Epithelial cell of esophagus (primary cell): ENCODE measurements around the gene TRAPPC12.
A peak's percentile ranks its signal among the peaks of the same experiment; 100 is the strongest.

Source experiments
- DNase-seq: peaks from one replicate; pipeline ENCODE4 v3.0.0; 2010; ENCODE audit warnings: low read depth
- H3K4me3 ChIP-seq: 2 replicates; pipeline ENCODE4 v1.5.1; 2011; ENCODE audit warnings: mild to moderate bottlenecking, low read length, control low read depth
- CTCF ChIP-seq: IDR thresholded peaks from 2 replicates; pipeline ENCODE4 v1.5.1; 2011; ENCODE audit warnings: low read depth, mild to moderate bottlenecking, low read length, control low read depth, inconsistent platforms; ENCODE audit not compliant: insufficient read depth; ENCODE audit errors: missing control alignments

Gene TRAPPC12

GRCh38 chr2:3424171-3424795 lies 44.8 kb downstream of the TRAPPC12 start:
- no peak overlapping the region for H3K4me3 ChIP-seq
- DNase-seq: no peak
- TF ChIP-seq CTCF: no peak

- no peak for DNase-seq
- TF ChIP-seq CTCF: no peak
- no peak overlapping the region for H3K4me3 ChIP-seq
Measured at GRCh38 chr2:3426615-3427014, 47.1 kb downstream of the TRAPPC12 start.

DNA sequence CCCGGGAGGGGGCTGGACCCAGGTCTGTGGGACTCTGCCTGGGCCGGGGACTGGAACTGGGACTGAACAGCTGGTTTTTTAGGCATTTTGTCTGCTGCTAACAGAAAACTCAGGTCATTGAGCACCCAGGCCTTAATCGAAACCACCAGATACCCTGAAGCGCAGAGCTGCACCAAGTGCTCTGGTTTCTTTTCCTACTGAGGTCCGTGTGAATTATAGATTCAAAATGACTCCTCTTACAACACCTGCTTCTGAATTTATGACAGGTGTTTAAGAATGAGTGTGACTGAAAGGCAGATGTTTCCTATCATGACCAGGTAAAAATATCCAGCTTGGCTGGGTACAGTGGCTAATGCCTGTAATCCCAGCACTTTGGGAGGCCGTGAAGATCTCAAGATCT lies 47.8 kb downstream of the TRAPPC12 start:
- H3K4me3 ChIP-seq: no peak overlapping the region
- no peak for DNase-seq
- TF ChIP-seq CTCF: no peak

DNA sequence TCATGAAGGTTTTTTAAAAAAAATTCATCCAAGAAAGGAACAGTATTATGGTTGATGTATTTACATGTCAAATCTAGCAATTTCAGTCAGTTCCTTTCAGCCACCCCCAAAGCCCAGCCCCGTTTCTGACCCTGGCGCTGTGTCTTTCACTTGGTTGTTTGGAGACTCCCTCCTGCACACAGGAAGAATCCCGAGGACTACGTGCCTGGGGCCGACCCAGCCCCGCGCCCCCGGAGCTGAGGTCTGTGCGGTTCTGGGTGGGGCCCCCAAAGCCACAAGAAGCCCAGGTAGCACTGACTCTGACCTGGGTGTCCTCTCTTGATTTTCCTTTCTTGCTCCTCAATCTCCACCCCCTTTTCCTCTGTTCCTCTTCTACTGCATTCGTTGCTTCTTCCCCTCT lies 49.1 kb downstream of the TRAPPC12 start:
- TF ChIP-seq CTCF: no peak
- no peak overlapping the region for H3K4me3 ChIP-seq
- DNase-seq: no peak

- DNase-seq: no peak
- no peak overlapping the region for H3K4me3 ChIP-seq
- TF ChIP-seq CTCF: no peak
Measured at GRCh38 chr2:3429066-3429610, 49.6 kb downstream of the TRAPPC12 start.

DNA sequence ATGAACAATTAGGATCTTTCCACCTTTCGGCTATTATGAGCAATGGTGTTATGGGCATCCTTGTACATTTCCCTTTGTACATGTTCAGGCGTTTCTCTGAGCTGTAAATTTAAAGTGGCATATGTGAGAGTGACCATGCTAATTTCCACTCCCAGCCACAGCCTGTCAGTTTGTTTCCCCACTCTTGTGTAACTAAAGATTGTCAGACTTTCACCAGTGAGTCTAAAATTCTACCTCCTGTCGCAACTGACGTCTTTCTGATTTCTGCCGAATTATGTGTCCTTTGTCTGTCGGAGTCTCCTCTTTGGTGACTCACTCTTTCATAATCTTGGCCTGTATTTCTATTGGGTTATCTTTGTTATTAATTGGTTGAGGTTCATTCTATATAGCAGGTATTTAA lies 50.7 kb downstream of the TRAPPC12 start:
- peak; percentile 55 for DNase-seq
- no peak for TF ChIP-seq CTCF
- H3K4me3 ChIP-seq: no peak overlapping the region

GRCh38 chr2:3430740-3431490 lies 51.4 kb downstream of the TRAPPC12 start:
- no peak overlapping the region for H3K4me3 ChIP-seq
- TF ChIP-seq CTCF: no peak

More at GRCh38 chr2:3430740-3431490, 51.4 kb downstream of the TRAPPC12 start:
- no peak for DNase-seq
